ENCODE results near the gene APOC3. TPM values are rescaled to one million over a fixed set of nuclear protein-coding genes. Genes with fewer than 3 reads are reported as not detected.

The APOC3 gene
- total RNA-seq, 3 donors from 2014 or later = not detected

GRCh38 chr11:116865696-116866095, 36.0 kb downstream of the APOC3 start:
- no peak overlapping the region for H3K27ac ChIP-seq

DNA sequence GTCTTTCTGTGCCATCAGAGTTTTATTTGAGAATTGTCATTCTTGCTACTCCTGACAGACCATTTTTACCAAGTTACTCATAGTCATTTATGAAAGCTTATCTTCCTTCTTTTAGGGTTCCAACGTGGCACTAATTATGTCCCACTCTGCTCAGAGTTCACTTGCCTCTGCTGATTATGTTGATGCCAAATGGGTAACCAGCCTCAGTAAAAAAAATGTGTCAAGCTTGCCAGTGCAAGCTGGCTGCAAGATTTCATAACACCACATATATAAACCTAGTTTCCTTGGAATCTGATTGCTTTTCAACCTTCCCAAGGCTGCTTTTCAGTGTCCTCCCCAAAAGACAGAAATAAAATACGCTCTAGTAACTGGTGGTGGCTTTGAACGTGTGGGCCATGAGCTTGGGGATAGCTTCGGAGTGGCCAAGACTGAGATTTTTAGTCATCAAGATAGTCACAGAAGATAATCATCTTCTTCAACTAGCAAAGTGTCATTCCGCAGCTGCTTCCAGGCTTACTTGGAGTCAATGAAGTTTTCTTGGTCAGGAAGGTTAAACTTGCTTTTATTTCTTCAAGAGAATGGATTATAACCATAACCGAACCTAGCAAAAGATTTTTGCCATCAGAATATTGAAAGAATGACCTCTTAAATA, 37.2 kb downstream of the APOC3 start:
- intact Hi-C loops (cut with DNase I; ENCODE audit: low total_unique reads) = no loop called here

More at GRCh38 chr11:116865696-116866095, 36.0 kb downstream of the APOC3 start:
- no peak overlapping the region for H3K4me3 ChIP-seq
- no peak for DNase-seq (ENCODE audit: low spot score in 2 of 2)
- H3K36me3 ChIP-seq = no peaks in the 10 kb centered on the region
- intact Hi-C loops (cut with DNase I; ENCODE audit: low total_unique reads) = no loop called here
- no peaks in the 10 kb centered on the region for H3K27me3 ChIP-seq
- H3K4me1 ChIP-seq = no peaks in the 10 kb centered on the region
- no peak for TF ChIP-seq POLR2AphosphoS5 (IDR thresholded peaks at IDR 0.05)
- no peak for TF ChIP-seq CTCF (IDR thresholded peaks at IDR 0.05)
- no peak for TF ChIP-seq POLR2A (IDR thresholded peaks at IDR 0.05)
- no peaks in the 10 kb centered on the region for H3K9me3 ChIP-seq

GRCh38 chr11:116867619-116868018, 37.9 kb downstream of the APOC3 start:
- no peak for DNase-seq (ENCODE audit: low spot score in 2 of 2)
- H3K9me3 ChIP-seq = no peaks in the 10 kb centered on the region
- peaks cover under 1% of the 10 kb centered on the region for H3K36me3 ChIP-seq
- H3K4me1 ChIP-seq = no peaks in the 10 kb centered on the region
- intact Hi-C loops (cut with DNase I; ENCODE audit: low total_unique reads) = no loop called here
- H3K4me3 ChIP-seq = no peak overlapping the region
- TF ChIP-seq POLR2A (IDR thresholded peaks at IDR 0.05) (no peak), POLR2AphosphoS5 (IDR thresholded peaks at IDR 0.05) (no peak), CTCF (IDR thresholded peaks at IDR 0.05) (no peak)
- H3K27me3 ChIP-seq = no peaks in the 10 kb centered on the region
- no peak overlapping the region for H3K27ac ChIP-seq

More for the DNA sequence above, 37.2 kb downstream of the APOC3 start:
- Histone ChIP-seq H3K27me3 (no peaks in the 10 kb centered on the region), H3K4me3 (no peak overlapping the region), H3K4me1 (no peaks in the 10 kb centered on the region), H3K27ac (no peak overlapping the region), H3K36me3 (no peaks in the 10 kb centered on the region), H3K9me3 (no peaks in the 10 kb centered on the region)
- TF ChIP-seq POLR2AphosphoS5 (IDR thresholded peaks at IDR 0.05) (no peak), CTCF (IDR thresholded peaks at IDR 0.05) (no peak), POLR2A (IDR thresholded peaks at IDR 0.05) (no peak)
- DNase-seq (ENCODE audit: low spot score in 2 of 2) = no peak

- Histone ChIP-seq H3K36me3 (peaks cover 5% of the 10 kb centered on the region), H3K4me1 (no peaks in the 10 kb centered on the region), H3K27me3 (no peaks in the 10 kb centered on the region), H3K27ac (no peak overlapping the region), H3K9me3 (no peaks in the 10 kb centered on the region), H3K4me3 (no peak overlapping the region)
- no peak for DNase-seq (ENCODE audit: low spot score in 2 of 2)
- no peak for TF ChIP-seq POLR2A (IDR thresholded peaks at IDR 0.05)
- TF ChIP-seq CTCF (IDR thresholded peaks at IDR 0.05) = no peak
- TF ChIP-seq POLR2AphosphoS5 (IDR thresholded peaks at IDR 0.05) = no peak
- intact Hi-C loops (cut with DNase I; ENCODE audit: low total_unique reads) = no loop called here
Observed at GRCh38 chr11:116868066-116868465, 38.4 kb downstream of the APOC3 start.

DNA sequence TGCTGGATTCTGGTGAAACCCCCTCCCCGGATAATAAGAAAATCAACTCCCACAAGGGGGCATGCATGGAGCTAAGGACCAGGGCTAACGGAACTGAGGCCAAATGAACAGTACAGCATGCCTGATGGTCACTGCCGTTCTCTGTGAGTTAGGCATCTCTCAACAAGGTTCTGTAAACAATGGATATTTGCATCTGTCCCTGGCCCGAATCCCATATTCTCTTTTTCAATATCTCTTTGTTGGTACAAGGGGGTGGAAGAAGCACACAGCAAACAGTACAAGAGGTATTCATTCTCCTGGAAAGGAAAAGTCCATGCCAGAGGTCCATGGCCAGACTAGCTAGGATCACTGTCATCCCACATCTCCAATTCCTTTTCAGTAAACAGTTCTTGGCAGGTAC, 39.9 kb downstream of the APOC3 start:
- H3K36me3 ChIP-seq = peaks cover 8% of the 10 kb centered on the region
- TF ChIP-seq CTCF (IDR thresholded peaks at IDR 0.05) (no peak), POLR2A (IDR thresholded peaks at IDR 0.05) (no peak), POLR2AphosphoS5 (IDR thresholded peaks at IDR 0.05) (no peak)
- H3K27ac ChIP-seq = no peak overlapping the region
- H3K27me3 ChIP-seq = no peaks in the 10 kb centered on the region
- intact Hi-C loops (cut with DNase I; ENCODE audit: low total_unique reads) = loop anchor here (10.0 kb wide), 1 partner anchor 355 kb away; no protein-coding TSS in a partner anchor
- no peak for DNase-seq (ENCODE audit: low spot score in 2 of 2)
- H3K4me3 ChIP-seq = no peak overlapping the region
- H3K9me3 ChIP-seq = no peaks in the 10 kb centered on the region
- H3K4me1 ChIP-seq = no peaks in the 10 kb centered on the region
